Mesenchymal stem cell (in vitro differentiated cells and primary cell): ENCODE data around the gene RAMACL. TPM values are rescaled to one million over a fixed set of nuclear protein-coding genes. Genes with fewer than 3 reads are reported as not detected.
"Not testable (repeated sequence)": the region's sequence is repeated elsewhere in the genome, so short reads cannot be mapped to it uniquely, and the experiment has no call there.

ENCODE experiments used
- DNase-seq: peaks from one replicate; pipeline ENCODE4 v3.0.0-alpha.2; 2013
- H2AFZ ChIP-seq: one replicate; pipeline ENCODE4 v1.6.1; 2013; ENCODE audit warnings: low read depth, mild to moderate bottlenecking, control low read depth, inconsistent platforms, low read length, moderate library complexity
- H2AK5ac ChIP-seq: 2 replicates; pipeline ENCODE4 v1.6.1; 2013; ENCODE audit warnings: low read length, moderate library complexity, mild to moderate bottlenecking, inconsistent platforms; ENCODE audit not compliant: severe bottlenecking
- H2BK120ac ChIP-seq: one replicate; pipeline ENCODE4 v1.6.1; 2013; ENCODE audit warnings: low read depth, mild to moderate bottlenecking, inconsistent platforms, low read length, moderate library complexity
- H2BK12ac ChIP-seq, 2 experiments: one replicate each; pipeline ENCODE4 v1.6.1; 2013; ENCODE audit warnings: inconsistent platforms in 2 of 2, low read length in 2 of 2, mild to moderate bottlenecking in 2 of 2, moderate library complexity in 2 of 2, control low read depth in 1 of 2
- H2BK15ac ChIP-seq: one replicate; pipeline ENCODE4 v1.6.1; 2013; ENCODE audit warnings: mild to moderate bottlenecking, low read depth, inconsistent platforms; ENCODE audit not compliant: poor library complexity, severe bottlenecking
- H2BK5ac ChIP-seq: 2 replicates; pipeline ENCODE4 v1.6.1; 2013; ENCODE audit warnings: low read depth, mild to moderate bottlenecking, low read length, control low read depth, inconsistent platforms; ENCODE audit not compliant: poor library complexity, severe bottlenecking
- H3K14ac ChIP-seq, 2 experiments: one replicate each; pipeline ENCODE4 v1.6.1; 2013; ENCODE audit warnings: inconsistent platforms in 2 of 2, low read length in 2 of 2, control low read depth in 1 of 2, mild to moderate bottlenecking in 1 of 2, moderate library complexity in 1 of 2
- H3K18ac ChIP-seq, 2 experiments: one replicate each; pipeline ENCODE4 v1.6.1; 2013; ENCODE audit warnings: inconsistent platforms in 2 of 2, low read length in 2 of 2, control low read depth in 1 of 2, low read depth in 1 of 2, mild to moderate bottlenecking in 1 of 2
- H3K23ac ChIP-seq, 2 experiments: one replicate each; pipeline ENCODE4 v1.6.1; 2013; ENCODE audit warnings: inconsistent platforms in 2 of 2, low read length in 2 of 2, mild to moderate bottlenecking in 2 of 2, moderate library complexity in 2 of 2, control low read depth in 1 of 2
- H3K27ac ChIP-seq: 2 replicates; pipeline ENCODE4 v1.5.1; 2013; ENCODE audit warnings: mild to moderate bottlenecking, moderate library complexity, low read length, control low read depth, inconsistent platforms; ENCODE audit not compliant: poor library complexity, severe bottlenecking
- H3K27me3 ChIP-seq, 2 experiments: 2 replicates each; pipeline versions ENCODE4 v1.6.1 to v1.7.0; 2013; ENCODE audit warnings: low read length in 2 of 2, mild to moderate bottlenecking in 2 of 2, moderate library complexity in 2 of 2, control low read depth in 1 of 2, inconsistent platforms in 1 of 2; ENCODE audit not compliant: control insufficient read depth in 1 of 2, insufficient read depth in 1 of 2
- H3K36me3 ChIP-seq, 2 experiments: 2 replicates each; pipeline versions ENCODE4 v1.6.1 to v1.7.0; 2013; ENCODE audit warnings: low read length in 2 of 2, control low read depth in 1 of 2, inconsistent platforms in 1 of 2, low read depth in 1 of 2, mild to moderate bottlenecking in 1 of 2; ENCODE audit not compliant: insufficient read depth in 2 of 2, control insufficient read depth in 1 of 2
- H3K4ac ChIP-seq, 2 experiments: one replicate each; pipeline ENCODE4 v1.6.1; 2013; ENCODE audit warnings: inconsistent platforms in 2 of 2, low read length in 2 of 2, mild to moderate bottlenecking in 2 of 2, moderate library complexity in 2 of 2, control low read depth in 1 of 2, low read depth in 1 of 2
- H3K4me1 ChIP-seq: 2 replicates; pipeline ENCODE4 v1.6.1; 2013; ENCODE audit warnings: low read depth, low read length, control low read depth; ENCODE audit not compliant: control insufficient read depth, insufficient read depth
- H3K4me2 ChIP-seq: 2 replicates; pipeline ENCODE4 v1.6.1; 2013; ENCODE audit warnings: low read length, mild to moderate bottlenecking, inconsistent platforms; ENCODE audit not compliant: poor library complexity, severe bottlenecking
- H3K4me3 ChIP-seq, 2 experiments: 2 replicates each; pipeline versions ENCODE4 v1.5.1 to v1.7.0; 2013; ENCODE audit warnings: low read length in 2 of 2, mild to moderate bottlenecking in 2 of 2, control low read depth in 1 of 2, low read depth in 1 of 2; ENCODE audit not compliant: insufficient read depth in 1 of 2
- H3K79me1 ChIP-seq: replicated peaks from 2 replicates; pipeline ENCODE4 v1.6.1; 2013; ENCODE audit warnings: mild to moderate bottlenecking, control low read depth, low read length, inconsistent platforms; ENCODE audit not compliant: poor library complexity, severe bottlenecking
- H3K9ac ChIP-seq: 2 replicates; pipeline ENCODE4 v1.7.0; 2013; ENCODE audit warnings: mild to moderate bottlenecking, low read length, moderate library complexity
- H3K9me3 ChIP-seq: 2 replicates; pipeline ENCODE4 v1.7.0; 2013; ENCODE audit warnings: mild to moderate bottlenecking, low read length; ENCODE audit not compliant: control insufficient read depth
- H4K8ac ChIP-seq: one replicate; pipeline ENCODE4 v1.6.1; 2013; ENCODE audit warnings: inconsistent platforms, mild to moderate bottlenecking, low read length, moderate library complexity
- H4K91ac ChIP-seq: one replicate; pipeline ENCODE4 v1.6.1; 2013; ENCODE audit warnings: mild to moderate bottlenecking, low read length, inconsistent platforms
- WGBS: methylation state at CpG from one replicate; pipeline ENCODE4 v1.1.7; 2013; ENCODE audit warnings: mixed read lengths; 5-methylcytosine and 5-hydroxymethylcytosine counted together
- polyA plus RNA-seq, 2 experiments: library from polyadenylated mRNA; stranded (reverse); fragments of 200-250 nt; gene quantifications; one replicate each; pipeline ENCODE4 v1.2.3, GENCODE V29; 2013

Gene RAMACL
- 0.43 TPM for polyA plus RNA-seq (2013, experiment 1 of 2)
- 0.37 TPM for polyA plus RNA-seq (2013, experiment 2 of 2)

GRCh38 chr6:166586424-166587156 is at the start of gene RAMACL:
RAMACL (minus strand) TSS chr6:166586678; CDS start chr6:166586477, 201 bp downstream.
- 97% methylated on average over 7 of the region's 9 CpGs for WGBS
- Histone ChIP-seq H3K14ac (no peak within 1 kb of the TSS), H3K36me3 (no peaks in the 10 kb centered on the region), H3K4me3 (no peak within 1 kb of the TSS), H3K4me1 (peaks cover 18% of the 10 kb centered on the region), H3K9me3 (no peaks in the 10 kb centered on the region), H4K91ac (no peak within 1 kb of the TSS), H3K27ac (no peak within 1 kb of the TSS), H3K9ac (no peak within 1 kb of the TSS), H3K79me1 (peaks cover 4% of the 10 kb centered on the region), H2BK5ac (no peak within 1 kb of the TSS), H2BK15ac (no peak within 1 kb of the TSS), H3K4me2 (no peak within 1 kb of the TSS), H2BK120ac (no peak within 1 kb of the TSS), H3K27me3 (no peaks in the 10 kb centered on the region), H3K18ac (no peak within 1 kb of the TSS), H2AFZ (no peak within 1 kb of the TSS), H2AK5ac (peak within 1 kb of the TSS; percentile 3), H2BK12ac (peak within 1 kb of the TSS; percentile 26 to 34), H3K23ac (no peak within 1 kb of the TSS), H4K8ac (no peak within 1 kb of the TSS), H3K4ac (no peak within 1 kb of the TSS)
- DNase-seq, result no peak

GRCh38 chr6:166635013-166635970 is 48.8 kb upstream of the RAMACL start:
- Histone ChIP-seq H2BK12ac (no peak overlapping the region), H3K36me3 (no peaks in the 10 kb centered on the region), H3K4ac (no peak overlapping the region)

GRCh38 chr6:166634581-166634980 is 48.1 kb upstream of the RAMACL start:
- H3K27me3 ChIP-seq, result peaks cover 7 to 38% of the 10 kb centered on the region in 2 experiments
- H3K18ac ChIP-seq, H4K91ac ChIP-seq, H3K4me1 ChIP-seq, H4K8ac ChIP-seq, H2AK5ac ChIP-seq, H3K9me3 ChIP-seq, H3K27ac ChIP-seq, H3K23ac ChIP-seq, H2BK120ac ChIP-seq, H2BK12ac ChIP-seq, H3K4ac ChIP-seq, H3K14ac ChIP-seq, H3K79me1 ChIP-seq, H3K36me3 ChIP-seq, H3K4me2 ChIP-seq, H2BK5ac ChIP-seq, H3K4me3 ChIP-seq, H3K9ac ChIP-seq, H2BK15ac ChIP-seq, H2AFZ ChIP-seq, DNase-seq: not testable (repeated sequence)
- 100% methylated on average over 2 of the region's 4 CpGs for WGBS

More at GRCh38 chr6:166635013-166635970, 48.8 kb upstream of the RAMACL start:
- Histone ChIP-seq H3K9ac (no peak overlapping the region), H2BK5ac (no peak overlapping the region), H2AFZ (no peak overlapping the region), H3K23ac (no peak overlapping the region), H2AK5ac (no peak overlapping the region), H3K9me3 (no peaks in the 10 kb centered on the region), H2BK15ac (no peak overlapping the region), H3K4me3 (no peak overlapping the region), H4K8ac (no peak overlapping the region), H3K27me3 (peaks cover 8 to 31% of the 10 kb centered on the region in 2 experiments), H3K14ac (no peak overlapping the region), H2BK120ac (no peak overlapping the region), H3K4me2 (no peak overlapping the region), H3K4me1 (peaks cover 6% of the 10 kb centered on the region), H3K18ac (no peak overlapping the region), H3K79me1 (no peaks in the 10 kb centered on the region), H3K27ac (no peak overlapping the region), H4K91ac (no peak overlapping the region)
- DNase-seq, result no peak
- WGBS, result 95% methylated on average over 20 of the region's 20 CpGs
